Fibroblast of the aortic adventitia (primary cell): ENCODE measurements around the gene C17orf114.

Experiments
- DNase-seq: peaks from one replicate; pipeline ENCODE4 v3.0.0-alpha.2; 2010; ENCODE audit warnings: low read depth
- H3K4me3 ChIP-seq: 2 replicates; pipeline ENCODE4 v1.5.1; 2011; ENCODE audit warnings: low read depth, mild to moderate bottlenecking, control low read depth, low read length, moderate library complexity
- TF ChIP-seq, protein P1 (sequence below): IDR thresholded peaks from 2 replicates; pipeline ENCODE4 v1.5.1; 2011; ENCODE audit warnings: mild to moderate bottlenecking, low read length, control low read depth, inconsistent platforms; ENCODE audit not compliant: insufficient read depth

C17orf114 gene

DNA sequence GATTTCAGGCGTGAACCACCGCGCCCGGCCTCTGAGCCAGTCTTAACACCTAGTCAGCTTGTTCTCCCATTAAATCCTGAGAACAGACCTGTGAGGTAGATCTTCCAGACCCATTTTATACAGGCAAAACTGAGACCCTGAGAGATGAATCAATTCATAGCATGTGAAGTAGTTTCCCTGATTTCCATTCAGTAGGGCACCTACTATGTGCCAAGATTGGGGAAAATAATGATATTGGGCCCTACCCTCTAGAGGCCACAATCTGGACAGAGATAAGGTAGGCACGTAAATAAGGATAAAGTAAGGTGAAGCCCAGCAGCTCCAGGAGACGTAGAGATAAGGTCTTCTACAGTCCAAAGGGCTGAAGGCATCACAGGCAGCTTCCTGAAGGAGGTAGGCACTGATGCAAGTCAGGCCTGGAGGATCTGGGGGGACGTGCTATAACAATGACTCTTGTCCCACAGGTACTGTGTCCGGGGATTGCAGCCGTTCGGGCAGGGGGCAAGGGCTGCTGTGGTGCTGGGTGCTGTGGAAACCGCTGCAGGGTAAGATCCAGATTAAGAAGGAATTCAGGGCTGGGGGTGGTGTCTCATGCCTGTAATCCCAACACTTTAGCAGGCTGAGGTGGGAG lies 21.7 kb downstream of the C17orf114 start:
- H3K4me3 ChIP-seq, result no peak overlapping the region
- DNase-seq, result no peak
- TF ChIP-seq, protein P1, sequence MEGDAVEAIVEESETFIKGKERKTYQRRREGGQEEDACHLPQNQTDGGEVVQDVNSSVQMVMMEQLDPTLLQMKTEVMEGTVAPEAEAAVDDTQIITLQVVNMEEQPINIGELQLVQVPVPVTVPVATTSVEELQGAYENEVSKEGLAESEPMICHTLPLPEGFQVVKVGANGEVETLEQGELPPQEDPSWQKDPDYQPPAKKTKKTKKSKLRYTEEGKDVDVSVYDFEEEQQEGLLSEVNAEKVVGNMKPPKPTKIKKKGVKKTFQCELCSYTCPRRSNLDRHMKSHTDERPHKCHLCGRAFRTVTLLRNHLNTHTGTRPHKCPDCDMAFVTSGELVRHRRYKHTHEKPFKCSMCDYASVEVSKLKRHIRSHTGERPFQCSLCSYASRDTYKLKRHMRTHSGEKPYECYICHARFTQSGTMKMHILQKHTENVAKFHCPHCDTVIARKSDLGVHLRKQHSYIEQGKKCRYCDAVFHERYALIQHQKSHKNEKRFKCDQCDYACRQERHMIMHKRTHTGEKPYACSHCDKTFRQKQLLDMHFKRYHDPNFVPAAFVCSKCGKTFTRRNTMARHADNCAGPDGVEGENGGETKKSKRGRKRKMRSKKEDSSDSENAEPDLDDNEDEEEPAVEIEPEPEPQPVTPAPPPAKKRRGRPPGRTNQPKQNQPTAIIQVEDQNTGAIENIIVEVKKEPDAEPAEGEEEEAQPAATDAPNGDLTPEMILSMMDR, result no peak

DNA sequence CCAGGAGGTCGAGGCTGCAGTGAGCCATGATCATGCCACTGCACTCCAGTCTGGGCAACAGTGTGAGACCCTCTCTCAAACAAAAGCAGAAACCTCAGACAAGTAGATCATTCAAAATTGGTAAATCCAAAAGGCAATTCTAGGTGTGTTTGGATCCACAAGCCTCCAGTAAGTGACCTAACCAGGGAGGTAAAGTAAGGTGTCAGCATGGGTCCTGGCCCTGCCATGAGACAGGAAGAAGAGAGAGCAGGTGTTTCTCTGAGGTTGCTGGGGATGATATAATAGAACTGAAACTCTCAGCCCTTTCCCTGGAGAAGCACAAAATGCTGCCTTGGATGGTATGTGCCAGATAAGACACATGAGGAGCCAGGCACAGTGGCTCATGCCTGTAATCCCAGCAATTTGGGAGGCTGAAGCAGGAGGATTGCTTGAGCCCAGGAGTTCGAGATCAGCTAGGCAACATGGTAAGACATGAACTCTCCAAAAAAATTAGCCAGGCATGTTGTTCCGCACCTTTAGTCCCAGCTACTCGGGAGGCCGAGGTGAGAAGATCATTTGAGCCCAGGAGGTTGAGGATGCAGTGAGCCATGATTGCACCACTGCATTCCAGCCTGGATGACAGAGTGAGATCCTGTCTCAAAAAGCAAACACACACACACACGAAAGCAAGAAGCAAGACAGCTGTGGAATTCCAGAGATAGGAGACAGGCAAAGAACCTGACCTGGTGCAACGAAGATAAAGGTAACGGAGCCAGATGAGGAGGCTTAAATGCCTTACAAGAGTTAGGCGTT lies 24.0 kb downstream of the C17orf114 start:
- H3K4me3 ChIP-seq, result no peak overlapping the region
- TF ChIP-seq, protein P1, result no peak
- DNase-seq, result no peak

DNA sequence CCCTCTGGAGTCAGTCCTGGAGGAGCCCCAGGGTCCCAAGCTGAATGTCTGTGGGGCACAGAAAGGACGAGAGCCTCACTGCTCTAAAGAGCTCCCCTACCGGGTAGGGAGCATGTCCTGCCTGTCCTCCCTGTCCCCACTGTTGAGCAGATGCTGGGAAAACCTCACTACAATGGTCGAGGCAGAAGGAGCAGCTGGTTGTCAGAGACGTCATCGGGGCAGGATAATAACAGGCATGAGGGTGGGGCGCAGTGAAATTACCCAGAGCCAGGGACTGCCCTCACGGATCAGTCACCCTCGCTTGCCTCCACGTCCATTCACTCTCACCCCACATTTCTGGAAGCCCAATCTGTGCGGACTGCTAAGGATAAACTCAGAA lies 29.9 kb downstream of the C17orf114 start:
- no peak for DNase-seq
- TF ChIP-seq, protein P1, result no peak

DNA sequence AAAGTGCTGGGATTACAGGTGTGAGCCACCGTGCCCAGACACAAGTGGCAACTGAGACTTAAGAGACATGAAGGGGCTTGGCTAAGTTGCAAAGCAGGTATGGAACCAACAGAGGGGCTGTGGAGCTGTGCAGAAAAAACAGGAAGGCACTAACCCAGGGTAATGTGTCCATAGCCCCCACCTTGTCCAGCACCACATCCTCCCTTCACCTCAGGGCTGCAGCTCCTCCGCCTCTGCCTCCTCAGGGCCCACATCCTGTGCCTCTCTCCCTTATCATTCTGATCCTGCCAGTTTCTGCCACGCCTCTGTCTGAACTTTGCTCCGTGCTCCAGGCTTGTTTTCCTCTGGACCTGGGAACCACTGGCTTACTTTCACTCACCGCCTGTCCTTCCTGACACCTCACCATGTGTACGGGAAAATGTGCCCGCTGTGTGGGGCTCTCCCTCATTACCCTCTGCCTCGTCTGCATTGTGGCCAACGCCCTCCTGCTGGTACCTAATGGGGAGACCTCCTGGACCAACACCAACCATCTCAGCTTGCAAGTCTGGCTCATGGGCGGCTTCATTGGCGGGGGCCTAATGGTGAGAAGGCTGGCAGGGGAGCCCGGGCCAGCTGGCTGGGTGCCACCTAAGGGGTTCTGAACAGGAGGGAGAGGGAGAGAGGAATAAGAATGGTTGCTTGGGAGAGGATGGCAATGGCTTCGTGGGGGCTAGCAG lies 30.5 kb downstream of the C17orf114 start, which contains the start of gene TM4SF5:
Gene TM4SF5, plus strand, starts transcription at position 368 of the 716 bp plus-strand sequence. Its CDS starts 37 bp downstream, at position 405.
- DNase-seq, result no peak
- no peak within 1 kb of the TSS for H3K4me3 ChIP-seq
- TF ChIP-seq, protein P1, result no peak

More for the DNA sequence above, 29.9 kb downstream of the C17orf114 start:
- no peak overlapping the region for H3K4me3 ChIP-seq

DNA sequence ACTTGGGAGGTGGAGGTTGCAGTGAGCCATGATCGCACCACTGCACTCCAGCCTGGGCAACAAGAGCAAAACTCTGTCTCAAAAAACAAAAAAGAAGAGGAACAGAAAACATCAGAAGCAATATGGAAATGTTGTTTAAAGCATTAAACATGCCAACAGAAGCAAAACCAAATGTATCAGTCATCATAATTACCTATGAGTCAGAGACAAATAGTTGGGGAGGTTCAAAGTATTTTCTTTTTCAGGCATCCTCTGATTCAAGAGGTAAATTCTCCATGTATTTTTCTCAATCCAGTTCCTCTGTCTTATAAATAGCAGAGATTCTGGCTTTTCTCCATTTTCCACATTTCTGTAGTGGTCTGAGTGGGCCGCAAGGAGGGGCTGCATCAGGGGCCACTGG lies 32.5 kb downstream of the C17orf114 start:
- DNase-seq, result no peak
- TF ChIP-seq, protein P1, result no peak
- H3K4me3 ChIP-seq, result no peak overlapping the region

DNA sequence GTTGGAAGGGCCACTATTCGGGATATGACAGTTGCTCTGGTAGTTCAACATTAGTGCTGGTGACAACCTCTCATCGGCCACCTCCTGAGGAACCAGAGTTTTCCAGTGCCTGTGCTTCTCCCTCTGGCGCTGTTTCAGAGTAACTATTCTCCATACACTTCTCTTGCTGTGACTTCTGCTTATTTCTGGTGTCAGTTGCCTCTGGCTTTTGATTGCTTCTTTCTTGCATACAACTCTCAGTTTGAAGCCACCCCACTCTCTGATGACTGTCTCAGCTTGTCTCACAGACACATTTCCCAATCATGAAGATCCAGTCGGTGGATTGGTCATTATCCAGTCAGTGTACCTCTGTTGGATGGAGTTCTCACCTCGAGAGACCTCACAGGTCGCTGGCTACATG lies 33.8 kb downstream of the C17orf114 start:
- no peak overlapping the region for H3K4me3 ChIP-seq
- TF ChIP-seq, protein P1, result no peak
- DNase-seq, result no peak
